Activated B cell treated with CpG ODN at 0.5 μM for 24 hours (primary cell): Measurements from ENCODE around the gene FHOD3. TPM values are rescaled to one million over a fixed set of nuclear protein-coding genes. Genes with fewer than 3 reads are reported as not detected.

Source experiments
- ATAC-seq: fragments of 200-7000 bp; cut with Tn5 transposase; one replicate; pipeline ENCODE4 v1.10.0; 2021; ENCODE audit warnings: low read depth, mild to moderate bottlenecking, moderate library complexity
- CTCF ChIA-PET: fragments of 350-600 bp; sonication (Branson Sonifier 250); formaldehyde crosslinking; loops from one replicate; lab custom pipeline; 2021; ENCODE audit warnings: antibody characterized with exemption; lab: Charles Lee
- POLR2A ChIA-PET: fragments of 350-600 bp; sonication (Branson Sonifier 250); formaldehyde crosslinking; loops from one replicate; lab custom pipeline; 2021; ENCODE audit warnings: antibody characterized with exemption; lab: Charles Lee
- DNase-seq: peaks from one replicate; pipeline ENCODE4 v3.0.0; 2022
- H3K27ac Mint-ChIP-seq: one replicate; pipeline ENCODE4 v1.8.0; 2020; ENCODE audit warnings: mixed read lengths
- H3K27me3 Mint-ChIP-seq: one replicate; pipeline ENCODE4 v1.8.0; 2021; ENCODE audit warnings: mixed read lengths
- H3K36me3 Mint-ChIP-seq: one replicate; pipeline ENCODE4 v1.8.0; 2021; ENCODE audit warnings: low read depth, mixed read lengths
- H3K4me1 Mint-ChIP-seq: one replicate; pipeline ENCODE4 v1.8.0; 2021; ENCODE audit warnings: mixed read lengths
- H3K4me3 Mint-ChIP-seq: one replicate; pipeline ENCODE4 v1.8.0; 2020; ENCODE audit warnings: mild to moderate bottlenecking, mixed read lengths
- H3K9me3 Mint-ChIP-seq: one replicate; pipeline ENCODE4 v1.8.0; 2020; ENCODE audit warnings: mixed read lengths
- intact Hi-C: fragments of 100-400 bp; cut with micrococcal nuclease; formaldehyde crosslinking; loops from one replicate; pipeline ENCODE4 v1.15.1; 2024
- total RNA-seq: library from RNA; stranded (reverse); gene quantifications from 2 replicates; pipeline ENCODE4 v1.2.3, GENCODE V29; 2022
- TF ChIP-seq, protein P1 (sequence below): fragments of 200-600 bp; IDR thresholded peaks from one replicate; pipeline ENCODE4 v1.8.0; 2022; ENCODE audit warnings: antibody characterized with exemption, mild to moderate bottlenecking

The FHOD3 gene
- total RNA-seq, 1 donor from 2014 or later, result not detected

DNA sequence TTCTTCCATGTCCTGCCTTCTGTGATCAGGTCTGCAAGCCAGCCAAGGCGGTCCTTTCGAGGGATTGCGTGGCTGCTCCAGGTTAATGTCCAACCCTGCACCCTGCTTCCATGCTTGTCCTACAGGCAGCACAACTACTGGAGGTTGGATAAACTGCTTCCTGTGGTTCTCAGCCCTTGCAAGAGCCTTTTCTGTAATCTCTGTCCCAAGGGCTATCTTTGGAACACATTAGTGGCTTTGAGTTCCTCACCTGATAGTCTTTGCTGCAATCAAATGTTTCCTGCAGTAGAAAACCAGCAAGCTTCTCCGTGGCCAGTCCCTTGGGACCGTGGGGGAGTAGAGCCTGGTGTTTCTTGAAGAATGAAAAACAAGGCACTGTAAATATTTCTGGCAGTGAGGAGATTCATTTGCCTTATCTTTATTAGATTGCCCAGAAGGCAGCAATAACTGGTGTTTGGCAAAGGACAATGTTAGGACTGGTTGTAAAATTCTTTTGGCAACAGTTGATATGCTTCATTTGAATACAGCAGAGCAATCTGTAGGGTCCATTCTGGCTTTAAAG is 214.4 kb downstream of the FHOD3 start:
- no peaks in the 10 kb centered on the region for H3K36me3 Mint-ChIP-seq
- no peak overlapping the region for H3K4me3 Mint-ChIP-seq
- DNase-seq (no peak), ATAC-seq (no peak)
- ChIA-PET CTCF (no interaction called here), POLR2A (no interaction called here)
- intact Hi-C loops, result no loop called here
- TF ChIP-seq, protein P1, sequence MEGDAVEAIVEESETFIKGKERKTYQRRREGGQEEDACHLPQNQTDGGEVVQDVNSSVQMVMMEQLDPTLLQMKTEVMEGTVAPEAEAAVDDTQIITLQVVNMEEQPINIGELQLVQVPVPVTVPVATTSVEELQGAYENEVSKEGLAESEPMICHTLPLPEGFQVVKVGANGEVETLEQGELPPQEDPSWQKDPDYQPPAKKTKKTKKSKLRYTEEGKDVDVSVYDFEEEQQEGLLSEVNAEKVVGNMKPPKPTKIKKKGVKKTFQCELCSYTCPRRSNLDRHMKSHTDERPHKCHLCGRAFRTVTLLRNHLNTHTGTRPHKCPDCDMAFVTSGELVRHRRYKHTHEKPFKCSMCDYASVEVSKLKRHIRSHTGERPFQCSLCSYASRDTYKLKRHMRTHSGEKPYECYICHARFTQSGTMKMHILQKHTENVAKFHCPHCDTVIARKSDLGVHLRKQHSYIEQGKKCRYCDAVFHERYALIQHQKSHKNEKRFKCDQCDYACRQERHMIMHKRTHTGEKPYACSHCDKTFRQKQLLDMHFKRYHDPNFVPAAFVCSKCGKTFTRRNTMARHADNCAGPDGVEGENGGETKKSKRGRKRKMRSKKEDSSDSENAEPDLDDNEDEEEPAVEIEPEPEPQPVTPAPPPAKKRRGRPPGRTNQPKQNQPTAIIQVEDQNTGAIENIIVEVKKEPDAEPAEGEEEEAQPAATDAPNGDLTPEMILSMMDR, result no peak
- H3K4me1 Mint-ChIP-seq, result no peaks in the 10 kb centered on the region
- no peaks in the 10 kb centered on the region for H3K9me3 Mint-ChIP-seq
- H3K27me3 Mint-ChIP-seq, result peaks cover 8% of the 10 kb centered on the region
- no peak overlapping the region for H3K27ac Mint-ChIP-seq

DNA sequence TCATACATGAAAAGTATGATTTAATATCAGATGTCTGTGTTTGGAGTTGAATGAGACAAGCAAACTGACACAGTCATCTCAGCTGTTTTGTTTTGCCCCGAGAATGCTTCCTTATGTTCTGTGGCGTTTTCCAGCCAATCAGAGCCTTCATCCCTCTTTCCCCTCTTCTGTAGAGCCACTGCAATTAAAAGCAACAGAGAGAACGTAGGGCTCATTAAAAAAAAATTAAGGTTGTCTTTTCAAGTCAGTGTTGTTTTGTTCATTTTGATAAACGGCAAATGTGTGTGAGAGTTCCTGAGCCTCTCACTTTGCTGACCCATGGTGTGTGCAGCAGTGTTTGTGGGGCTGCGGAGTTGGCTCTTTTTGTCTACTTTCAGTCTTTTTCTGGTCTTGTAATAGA is 216.0 kb downstream of the FHOD3 start:
- TF ChIP-seq, protein P1, result no peak
- no peak for ATAC-seq
- POLR2A ChIA-PET, result no interaction called here
- no peaks in the 10 kb centered on the region for H3K4me1 Mint-ChIP-seq
- peaks cover 8% of the 10 kb centered on the region for H3K27me3 Mint-ChIP-seq
- CTCF ChIA-PET, result no interaction called here
- H3K9me3 Mint-ChIP-seq, result no peaks in the 10 kb centered on the region
- DNase-seq, result no peak
- no peak overlapping the region for H3K27ac Mint-ChIP-seq
- intact Hi-C loops, result no loop called here
- no peak overlapping the region for H3K4me3 Mint-ChIP-seq
- no peaks in the 10 kb centered on the region for H3K36me3 Mint-ChIP-seq

DNA sequence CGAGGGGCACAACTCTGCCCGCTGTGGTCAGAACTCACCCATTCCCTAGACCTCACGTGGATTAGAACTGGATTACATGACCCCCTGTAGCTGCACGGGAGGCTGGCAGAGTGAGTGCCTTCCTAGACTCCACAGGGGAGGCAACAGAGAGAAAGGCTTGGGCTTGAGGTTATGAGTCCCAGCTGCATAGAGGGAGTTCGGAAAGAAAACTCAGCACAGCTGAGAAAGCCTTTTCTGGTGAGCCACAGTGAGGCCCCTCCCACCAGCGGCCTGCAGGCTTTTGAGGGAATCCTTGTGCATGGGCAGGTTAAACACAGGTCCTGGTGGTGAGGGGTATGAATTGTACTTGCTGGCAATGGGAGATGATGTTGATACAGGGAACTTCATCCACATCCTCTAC is 217.3 kb downstream of the FHOD3 start:
- DNase-seq, result no peak
- Mint-ChIP-seq H3K27ac (no peak overlapping the region), H3K4me3 (no peak overlapping the region), H3K4me1 (no peaks in the 10 kb centered on the region), H3K27me3 (peaks cover 6% of the 10 kb centered on the region), H3K9me3 (no peaks in the 10 kb centered on the region), H3K36me3 (no peaks in the 10 kb centered on the region)
- CTCF ChIA-PET, result no interaction called here
- ATAC-seq, result no peak
- POLR2A ChIA-PET, result no interaction called here
- TF ChIP-seq, protein P1, result no peak
- intact Hi-C loops, result no loop called here

DNA sequence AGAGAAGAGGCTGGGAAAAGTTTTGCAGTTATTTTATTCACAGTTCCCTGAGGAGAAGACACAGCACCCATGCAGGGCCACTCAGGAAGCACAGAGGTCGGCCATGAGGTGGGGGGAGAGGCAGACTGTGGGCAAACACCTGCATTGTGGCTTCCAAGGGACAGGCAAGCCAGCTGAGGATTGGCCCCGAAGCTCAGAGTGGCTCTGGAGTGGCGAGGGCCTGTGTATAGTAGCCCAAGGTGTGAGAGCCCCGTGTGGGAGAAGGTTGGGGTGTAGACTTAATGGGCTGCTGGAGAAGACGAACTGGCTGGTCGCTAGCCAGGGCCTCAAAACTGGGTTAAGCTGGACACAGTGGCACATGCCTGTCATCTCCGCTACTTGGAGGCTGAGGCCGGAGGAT is 218.7 kb downstream of the FHOD3 start:
- TF ChIP-seq, protein P1, result no peak
- Mint-ChIP-seq H3K27me3 (peaks cover 7% of the 10 kb centered on the region), H3K4me1 (no peaks in the 10 kb centered on the region), H3K9me3 (no peaks in the 10 kb centered on the region), H3K27ac (no peak overlapping the region), H3K4me3 (no peak overlapping the region), H3K36me3 (no peaks in the 10 kb centered on the region)
- intact Hi-C loops, result no loop called here
- ChIA-PET CTCF (no interaction called here), POLR2A (no interaction called here)
- ATAC-seq (no peak), DNase-seq (no peak)

DNA sequence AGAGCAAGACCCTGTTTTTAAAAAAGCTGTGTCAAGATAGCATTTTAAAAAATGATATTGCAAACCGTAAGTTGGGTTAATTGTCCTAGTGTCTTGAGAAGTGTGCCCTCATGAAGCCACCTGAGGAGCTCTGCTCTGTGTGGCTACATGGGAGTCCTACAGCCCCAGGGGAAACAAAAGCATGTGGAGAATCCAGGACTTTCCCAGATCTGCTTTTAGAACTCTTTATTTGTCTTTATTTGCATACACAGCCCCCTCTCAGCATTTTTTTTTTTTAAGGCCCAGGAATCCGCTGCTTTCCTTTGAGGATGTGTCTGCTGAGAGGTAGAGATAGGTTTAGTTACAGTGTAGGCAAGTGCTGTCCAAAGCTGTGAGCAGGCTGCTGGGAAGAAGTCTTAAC is 219.2 kb downstream of the FHOD3 start:
- no peak overlapping the region for H3K4me3 Mint-ChIP-seq
- no peak overlapping the region for H3K27ac Mint-ChIP-seq
- ATAC-seq (no peak), DNase-seq (no peak)
- no peaks in the 10 kb centered on the region for H3K4me1 Mint-ChIP-seq
- ChIA-PET POLR2A (no interaction called here), CTCF (no interaction called here)
- H3K9me3 Mint-ChIP-seq, result no peaks in the 10 kb centered on the region
- TF ChIP-seq, protein P1, result no peak
- H3K27me3 Mint-ChIP-seq, result peaks cover 9% of the 10 kb centered on the region
- H3K36me3 Mint-ChIP-seq, result no peaks in the 10 kb centered on the region
- intact Hi-C loops, result no loop called here
